Activated B cell treated with CpG ODN at 0.5 μM for 24 hours (primary cell): ENCODE results near the gene RASAL1. TPM values are rescaled to one million over a fixed set of nuclear protein-coding genes. Genes with fewer than 3 reads are reported as not detected.

Experiments
- ATAC-seq: fragments of 200-7000 bp; cut with Tn5 transposase; one replicate; pipeline ENCODE4 v1.10.0; 2021; ENCODE audit warnings: low read depth, mild to moderate bottlenecking, moderate library complexity
- CTCF ChIA-PET: fragments of 350-600 bp; sonication (Branson Sonifier 250); formaldehyde crosslinking; loops from one replicate; lab custom pipeline; 2021; ENCODE audit warnings: antibody characterized with exemption; lab: Charles Lee
- POLR2A ChIA-PET: fragments of 350-600 bp; sonication (Branson Sonifier 250); formaldehyde crosslinking; loops from one replicate; lab custom pipeline; 2021; ENCODE audit warnings: antibody characterized with exemption; lab: Charles Lee
- DNase-seq: peaks from one replicate; pipeline ENCODE4 v3.0.0; 2022
- H3K27ac Mint-ChIP-seq: one replicate; pipeline ENCODE4 v1.8.0; 2020; ENCODE audit warnings: mixed read lengths
- H3K27me3 Mint-ChIP-seq: one replicate; pipeline ENCODE4 v1.8.0; 2021; ENCODE audit warnings: mixed read lengths
- H3K36me3 Mint-ChIP-seq: one replicate; pipeline ENCODE4 v1.8.0; 2021; ENCODE audit warnings: low read depth, mixed read lengths
- H3K4me1 Mint-ChIP-seq: one replicate; pipeline ENCODE4 v1.8.0; 2021; ENCODE audit warnings: mixed read lengths
- H3K4me3 Mint-ChIP-seq: one replicate; pipeline ENCODE4 v1.8.0; 2020; ENCODE audit warnings: mild to moderate bottlenecking, mixed read lengths
- H3K9me3 Mint-ChIP-seq: one replicate; pipeline ENCODE4 v1.8.0; 2020; ENCODE audit warnings: mixed read lengths
- intact Hi-C: fragments of 100-400 bp; cut with micrococcal nuclease; formaldehyde crosslinking; loops from one replicate; pipeline ENCODE4 v1.15.1; 2024
- total RNA-seq: library from RNA; stranded (reverse); gene quantifications from 2 replicates; pipeline ENCODE4 v1.2.3, GENCODE V29; 2022
- TF ChIP-seq, protein P1 (sequence below): fragments of 200-600 bp; IDR thresholded peaks from one replicate; pipeline ENCODE4 v1.8.0; 2022; ENCODE audit warnings: antibody characterized with exemption, mild to moderate bottlenecking

Gene RASAL1
- total RNA-seq, 1 donor from 2014 or later, result 7.1 TPM

GRCh38 chr12:113169697-113170096, 34.1 kb upstream of the RASAL1 start:
- no peak overlapping the region for H3K4me3 Mint-ChIP-seq
- peaks cover 88% of the 10 kb centered on the region for H3K36me3 Mint-ChIP-seq
- H3K27me3 Mint-ChIP-seq, result no peaks in the 10 kb centered on the region
- no peak overlapping the region for H3K27ac Mint-ChIP-seq
- H3K9me3 Mint-ChIP-seq, result no peaks in the 10 kb centered on the region
- CTCF ChIA-PET, result no interaction called here
- TF ChIP-seq, protein P1, sequence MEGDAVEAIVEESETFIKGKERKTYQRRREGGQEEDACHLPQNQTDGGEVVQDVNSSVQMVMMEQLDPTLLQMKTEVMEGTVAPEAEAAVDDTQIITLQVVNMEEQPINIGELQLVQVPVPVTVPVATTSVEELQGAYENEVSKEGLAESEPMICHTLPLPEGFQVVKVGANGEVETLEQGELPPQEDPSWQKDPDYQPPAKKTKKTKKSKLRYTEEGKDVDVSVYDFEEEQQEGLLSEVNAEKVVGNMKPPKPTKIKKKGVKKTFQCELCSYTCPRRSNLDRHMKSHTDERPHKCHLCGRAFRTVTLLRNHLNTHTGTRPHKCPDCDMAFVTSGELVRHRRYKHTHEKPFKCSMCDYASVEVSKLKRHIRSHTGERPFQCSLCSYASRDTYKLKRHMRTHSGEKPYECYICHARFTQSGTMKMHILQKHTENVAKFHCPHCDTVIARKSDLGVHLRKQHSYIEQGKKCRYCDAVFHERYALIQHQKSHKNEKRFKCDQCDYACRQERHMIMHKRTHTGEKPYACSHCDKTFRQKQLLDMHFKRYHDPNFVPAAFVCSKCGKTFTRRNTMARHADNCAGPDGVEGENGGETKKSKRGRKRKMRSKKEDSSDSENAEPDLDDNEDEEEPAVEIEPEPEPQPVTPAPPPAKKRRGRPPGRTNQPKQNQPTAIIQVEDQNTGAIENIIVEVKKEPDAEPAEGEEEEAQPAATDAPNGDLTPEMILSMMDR, result no peak
- DNase-seq, result no peak
- POLR2A ChIA-PET, result no interaction called here
- intact Hi-C loops, result no loop called here
- peaks cover 32% of the 10 kb centered on the region for H3K4me1 Mint-ChIP-seq
- no peak for ATAC-seq

DNA sequence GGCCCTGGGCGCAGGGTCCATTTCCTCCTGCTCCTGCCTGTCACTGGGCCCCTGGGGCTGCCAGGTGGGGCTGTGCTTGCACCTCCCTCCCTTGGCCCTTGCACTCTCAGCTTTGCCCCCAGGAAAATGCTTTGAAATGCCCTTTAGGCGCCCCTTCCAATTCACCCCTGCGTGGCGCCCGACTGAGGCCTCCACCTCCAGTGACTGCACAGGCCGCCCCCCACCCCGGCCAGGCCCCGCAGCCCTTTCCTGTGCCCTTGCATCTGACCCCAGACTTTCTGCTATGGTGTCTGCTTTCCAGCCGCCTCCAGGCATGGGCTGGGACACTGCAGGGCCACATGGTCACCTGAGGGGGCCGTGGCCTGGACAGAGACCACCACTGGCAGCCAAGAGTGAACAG, 32.3 kb upstream of the RASAL1 start:
- no peak for DNase-seq
- POLR2A ChIA-PET, result no interaction called here
- Mint-ChIP-seq H3K27ac (no peak overlapping the region), H3K4me3 (no peak overlapping the region), H3K27me3 (no peaks in the 10 kb centered on the region), H3K9me3 (no peaks in the 10 kb centered on the region), H3K4me1 (peaks cover 20% of the 10 kb centered on the region), H3K36me3 (peaks cover 92% of the 10 kb centered on the region)
- intact Hi-C loops, result no loop called here
- no peak for ATAC-seq
- CTCF ChIA-PET, result no interaction called here
- TF ChIP-seq, protein P1, result no peak

GRCh38 chr12:113165521-113166450, 30.2 kb upstream of the RASAL1 start:
- H3K9me3 Mint-ChIP-seq, result no peaks in the 10 kb centered on the region
- no peak overlapping the region for H3K27ac Mint-ChIP-seq
- no peak overlapping the region for H3K4me3 Mint-ChIP-seq
- POLR2A ChIA-PET, result interaction anchor here (0.9 to 1.6 kb wide), 2 partner anchors 13 to 19 kb away, joined by 4 read pairs; partner anchors contain the start of gene DDX54
- no peak for ATAC-seq
- H3K4me1 Mint-ChIP-seq, result peaks cover 2% of the 10 kb centered on the region
- no peaks in the 10 kb centered on the region for H3K27me3 Mint-ChIP-seq
- intact Hi-C loops, result no loop called here
- CTCF ChIA-PET, result interaction anchor here (0.9 to 1.5 kb wide), 2 partner anchors 8 to 9 kb away, joined by 4 to 6 read pairs; no protein-coding TSS in a partner anchor
- DNase-seq, result no peak
- peaks cover 90% of the 10 kb centered on the region for H3K36me3 Mint-ChIP-seq
- TF ChIP-seq, protein P1, result no peak

DNA sequence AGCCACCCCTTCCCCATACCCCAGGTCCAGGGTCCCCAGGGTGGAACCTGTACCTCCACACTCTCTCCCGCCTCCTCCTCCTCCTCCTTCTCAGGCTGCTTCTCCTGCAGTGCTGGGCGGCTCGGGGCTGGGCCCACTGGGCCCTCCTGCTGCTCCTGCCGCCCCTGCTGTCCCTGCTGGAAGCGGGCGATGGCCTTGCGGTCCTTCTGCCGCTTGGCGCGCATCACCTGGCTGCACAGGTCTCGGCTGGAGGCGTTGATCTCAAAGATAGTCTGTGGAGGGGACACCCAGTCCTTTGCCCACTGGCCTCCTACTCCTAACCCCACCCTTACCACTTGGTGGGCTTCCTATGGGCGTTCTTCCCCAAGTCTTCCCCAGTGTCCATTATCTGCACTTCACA, 28.5 kb upstream of the RASAL1 start:
- DNase-seq (no peak), ATAC-seq (no peak)
- Mint-ChIP-seq H3K36me3 (peaks cover 93% of the 10 kb centered on the region), H3K27ac (no peak overlapping the region), H3K4me3 (no peak overlapping the region), H3K4me1 (no peaks in the 10 kb centered on the region), H3K9me3 (no peaks in the 10 kb centered on the region), H3K27me3 (no peaks in the 10 kb centered on the region)
- TF ChIP-seq, protein P1, result no peak
- intact Hi-C loops, result no loop called here
- CTCF ChIA-PET, result interaction anchor here (1.5 kb wide), 1 partner anchor 10 kb away, joined by 6 read pairs; no protein-coding TSS in a partner anchor
- POLR2A ChIA-PET, result no interaction called here

- ChIA-PET POLR2A (interaction anchor here (1.4 kb wide), 1 partner anchor 10 kb away, joined by 3 read pairs; no protein-coding TSS in a partner anchor), CTCF (interaction anchor here (1.5 kb wide), 1 partner anchor 115 kb away, joined by 3 read pairs; no protein-coding TSS in a partner anchor)
- Mint-ChIP-seq H3K9me3 (no peaks in the 10 kb centered on the region), H3K36me3 (peaks cover 94% of the 10 kb centered on the region), H3K27me3 (no peaks in the 10 kb centered on the region), H3K4me1 (no peaks in the 10 kb centered on the region), H3K4me3 (no peak overlapping the region), H3K27ac (no peak overlapping the region)
- ATAC-seq (no peak), DNase-seq (no peak)
- intact Hi-C loops, result no loop called here
- TF ChIP-seq, protein P1, result no peak
Observed at GRCh38 chr12:113163030-113163360, 27.4 kb upstream of the RASAL1 start.
